ENCODE data around the gene RPL7L1.
A peak's percentile ranks its signal among the peaks of the same experiment; 100 is the strongest.
"Not testable (repeated sequence)": the region's sequence is repeated elsewhere in the genome, so short reads cannot be mapped to it uniquely, and the experiment has no call there.

RPL7L1 gene

DNA sequence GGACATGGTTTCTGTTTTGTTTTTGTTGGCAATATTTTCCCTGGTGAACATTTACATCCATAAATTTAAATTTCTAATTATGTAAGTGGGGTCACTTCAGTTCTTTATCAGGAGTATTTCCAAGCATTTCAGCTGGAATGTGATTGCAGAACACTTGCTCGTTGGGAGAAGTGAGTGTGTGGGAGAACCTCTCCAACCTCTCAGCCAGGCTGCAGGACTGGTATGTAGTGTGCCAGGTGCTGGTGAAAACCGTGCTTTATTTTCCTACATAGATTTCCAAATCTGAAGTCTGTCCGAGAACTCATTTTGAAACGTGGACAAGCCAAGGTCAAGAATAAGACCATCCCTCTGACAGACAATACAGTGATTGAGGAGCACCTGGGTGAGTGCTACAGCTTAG lies 6.3 kb downstream of the RPL7L1 start:
- Histone ChIP-seq H3K4me3 (ENCODE audit: low read depth in 1 of 2, low read length in 2 of 2) (no peak overlapping the region), H3K4me2 (ENCODE audit: insufficient read depth, low read length) (no peak overlapping the region), H3K27me3 (ENCODE audit: insufficient read depth, low read length, poor library complexity) (no peaks in the 10 kb centered on the region), H3K36me3 (ENCODE audit: insufficient read depth, low read length) (peaks cover 67% of the 10 kb centered on the region), H3K9me3 (ENCODE audit: insufficient read depth, low read length, severe bottlenecking) (no peaks in the 10 kb centered on the region), H2AFZ (ENCODE audit: low read depth, low read length) (no peak overlapping the region), H3K79me2 (ENCODE audit: insufficient read depth, low read length) (peaks cover 58% of the 10 kb centered on the region), H4K20me1 (ENCODE audit: insufficient read depth, low read length) (peaks cover 15% of the 10 kb centered on the region; the same call in 1 of the 2 replicates), H3K4me1 (ENCODE audit: insufficient read depth, low read length) (peaks cover 64% of the 10 kb centered on the region), H3K27ac (ENCODE audit: low read length) (no peak overlapping the region), H3K9ac (ENCODE audit: low read depth, low read length) (no peak overlapping the region)
- DNase-seq: no peak
- TF ChIP-seq, protein P1, sequence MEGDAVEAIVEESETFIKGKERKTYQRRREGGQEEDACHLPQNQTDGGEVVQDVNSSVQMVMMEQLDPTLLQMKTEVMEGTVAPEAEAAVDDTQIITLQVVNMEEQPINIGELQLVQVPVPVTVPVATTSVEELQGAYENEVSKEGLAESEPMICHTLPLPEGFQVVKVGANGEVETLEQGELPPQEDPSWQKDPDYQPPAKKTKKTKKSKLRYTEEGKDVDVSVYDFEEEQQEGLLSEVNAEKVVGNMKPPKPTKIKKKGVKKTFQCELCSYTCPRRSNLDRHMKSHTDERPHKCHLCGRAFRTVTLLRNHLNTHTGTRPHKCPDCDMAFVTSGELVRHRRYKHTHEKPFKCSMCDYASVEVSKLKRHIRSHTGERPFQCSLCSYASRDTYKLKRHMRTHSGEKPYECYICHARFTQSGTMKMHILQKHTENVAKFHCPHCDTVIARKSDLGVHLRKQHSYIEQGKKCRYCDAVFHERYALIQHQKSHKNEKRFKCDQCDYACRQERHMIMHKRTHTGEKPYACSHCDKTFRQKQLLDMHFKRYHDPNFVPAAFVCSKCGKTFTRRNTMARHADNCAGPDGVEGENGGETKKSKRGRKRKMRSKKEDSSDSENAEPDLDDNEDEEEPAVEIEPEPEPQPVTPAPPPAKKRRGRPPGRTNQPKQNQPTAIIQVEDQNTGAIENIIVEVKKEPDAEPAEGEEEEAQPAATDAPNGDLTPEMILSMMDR (IDR thresholded peaks at IDR 0.05; ENCODE audit: borderline replicate concordance, extremely low read depth, low read length, poor library complexity, severe bottlenecking): no peak
- TF ChIP-seq EZH2 (IDR thresholded peaks at IDR 0.05; ENCODE audit: borderline replicate concordance, low read depth, low read length, severe bottlenecking): no peak
- no peak for ATAC-seq (ENCODE audit: insufficient read depth, low read depth)

DNA sequence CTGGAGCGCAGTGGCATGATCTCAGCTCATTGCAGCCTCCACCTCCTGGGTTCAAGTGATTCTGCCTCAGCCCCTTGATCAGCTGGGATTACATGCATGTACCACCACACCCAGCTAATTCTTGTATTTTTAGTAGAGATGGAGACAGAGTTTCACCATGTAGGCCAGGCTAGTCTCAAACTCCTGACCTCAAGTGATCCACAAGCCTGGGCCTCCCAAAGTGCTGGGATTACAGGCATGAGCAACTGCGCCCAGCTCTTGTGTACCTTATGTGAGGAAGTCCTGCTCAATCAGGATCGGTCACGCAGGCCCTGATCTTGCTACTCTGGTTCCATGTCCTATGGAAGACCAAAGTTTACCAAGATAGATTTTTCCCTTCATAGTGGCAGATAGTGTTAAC lies 8.8 kb downstream of the RPL7L1 start:
- H3K4me3 ChIP-seq (ENCODE audit: low read depth in 1 of 2, low read length in 2 of 2); H3K27ac ChIP-seq (ENCODE audit: low read length); H2AFZ ChIP-seq (ENCODE audit: low read depth, low read length); ATAC-seq (ENCODE audit: insufficient read depth, low read depth); H3K9me3 ChIP-seq (ENCODE audit: insufficient read depth, low read length, severe bottlenecking); H3K9ac ChIP-seq (ENCODE audit: low read depth, low read length); DNase-seq; H3K27me3 ChIP-seq (ENCODE audit: insufficient read depth, low read length, poor library complexity): not testable (repeated sequence)
- Histone ChIP-seq H3K4me1 (ENCODE audit: insufficient read depth, low read length) (peaks cover 49% of the 10 kb centered on the region), H4K20me1 (ENCODE audit: insufficient read depth, low read length) (peaks cover 11% of the 10 kb centered on the region; the same call in 1 of the 2 replicates), H3K4me2 (ENCODE audit: insufficient read depth, low read length) (peak overlapping the region; percentile 39; the same call in 1 of the 2 replicates), H3K36me3 (ENCODE audit: insufficient read depth, low read length) (peaks cover 47% of the 10 kb centered on the region), H3K79me2 (ENCODE audit: insufficient read depth, low read length) (peaks cover 33% of the 10 kb centered on the region)

GRCh38 chr6:42889815-42890214 lies 10.4 kb downstream of the RPL7L1 start:
- peaks cover 1% of the 10 kb centered on the region; the same call in 1 of the 2 replicates for H4K20me1 ChIP-seq (ENCODE audit: insufficient read depth, low read length)
- 0 out of 2 replicates have a peak overlapping the region, but pooled peaks have one; percentile 91 for H2AFZ ChIP-seq (ENCODE audit: low read depth, low read length)
- peaks cover 36% of the 10 kb centered on the region for H3K4me1 ChIP-seq (ENCODE audit: insufficient read depth, low read length)
- H3K27me3 ChIP-seq (ENCODE audit: insufficient read depth, low read length, poor library complexity): no peaks in the 10 kb centered on the region
- ATAC-seq (ENCODE audit: insufficient read depth, low read depth): 0 out of 3 replicates have a peak, but pooled peaks have one; percentile 10
- DNase-seq: no peak
- peaks cover 31% of the 10 kb centered on the region for H3K36me3 ChIP-seq (ENCODE audit: insufficient read depth, low read length)
- TF ChIP-seq, protein P1 (IDR thresholded peaks at IDR 0.05; ENCODE audit: borderline replicate concordance, extremely low read depth, low read length, poor library complexity, severe bottlenecking): no peak
- TF ChIP-seq EZH2 (IDR thresholded peaks at IDR 0.05; ENCODE audit: borderline replicate concordance, low read depth, low read length, severe bottlenecking): no peak
- peak overlapping the region; percentile 39 to 81; a peak in 3 of 4 replicates for H3K4me3 ChIP-seq (ENCODE audit: low read depth in 1 of 2, low read length in 2 of 2)
- peaks cover 18% of the 10 kb centered on the region for H3K79me2 ChIP-seq (ENCODE audit: insufficient read depth, low read length)
- peak overlapping the region; percentile 88 for H3K27ac ChIP-seq (ENCODE audit: low read length)
- H3K4me2 ChIP-seq (ENCODE audit: insufficient read depth, low read length): peak overlapping the region; percentile 73
- H3K9ac ChIP-seq (ENCODE audit: low read depth, low read length): peak overlapping the region; percentile 78
- H3K9me3 ChIP-seq (ENCODE audit: insufficient read depth, low read length, severe bottlenecking): no peaks in the 10 kb centered on the region

DNA sequence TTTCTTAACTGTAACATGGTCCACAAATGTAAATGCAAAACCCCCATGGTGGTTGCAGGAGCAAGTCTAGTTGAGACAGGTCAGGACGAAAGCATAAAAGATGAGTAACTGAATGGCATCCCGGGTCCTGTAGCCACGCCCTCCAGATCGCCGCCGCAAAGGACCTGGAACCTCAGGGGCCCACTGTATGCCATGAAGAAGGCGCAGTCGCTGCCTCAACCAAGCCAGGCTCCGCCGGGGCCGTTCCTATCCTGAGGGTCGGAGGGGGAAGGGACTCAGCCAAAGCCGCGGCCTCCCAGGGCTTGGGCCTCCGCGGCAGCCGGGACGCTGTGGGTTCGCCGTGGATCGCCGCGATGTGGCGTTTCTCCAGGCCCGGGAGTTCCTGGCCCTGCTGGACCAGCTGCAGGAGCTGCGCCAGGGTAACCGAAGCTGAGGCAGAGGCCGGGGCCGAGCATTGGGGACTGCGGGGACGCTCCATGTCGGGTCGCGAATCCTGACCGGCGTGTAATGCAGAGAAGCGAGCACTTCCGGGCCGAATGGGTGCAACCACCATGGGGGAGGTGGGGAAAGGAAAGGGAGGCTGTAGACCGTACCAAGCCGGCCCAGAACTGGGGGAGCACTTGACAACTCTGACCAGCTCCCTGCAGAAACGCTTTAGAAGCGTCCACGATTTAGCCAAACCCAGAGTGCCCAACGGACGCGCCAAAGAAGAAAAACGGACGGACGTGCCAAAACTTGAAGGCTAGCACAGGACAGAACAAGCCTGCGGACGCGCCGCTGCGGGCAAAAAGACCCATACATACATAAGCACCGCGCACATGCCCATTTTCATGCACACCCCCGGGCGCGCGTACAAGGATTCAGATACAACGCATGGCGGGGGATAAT lies 11.1 kb downstream of the RPL7L1 start:
- Histone ChIP-seq H3K27me3 (ENCODE audit: insufficient read depth, low read length, poor library complexity) (no peaks in the 10 kb centered on the region), H3K4me3 (ENCODE audit: low read depth in 1 of 2, low read length in 2 of 2) (peak overlapping the region; percentile 39 to 81; a peak in 3 of 4 replicates), H3K9ac (ENCODE audit: low read depth, low read length) (peak overlapping the region; percentile 78), H3K4me1 (ENCODE audit: insufficient read depth, low read length) (peaks cover 34% of the 10 kb centered on the region), H4K20me1 (ENCODE audit: insufficient read depth, low read length) (no peaks in the 10 kb centered on the region), H3K36me3 (ENCODE audit: insufficient read depth, low read length) (peaks cover 23% of the 10 kb centered on the region), H3K9me3 (ENCODE audit: insufficient read depth, low read length, severe bottlenecking) (no peaks in the 10 kb centered on the region), H3K27ac (ENCODE audit: low read length) (peak overlapping the region; percentile 88), H3K4me2 (ENCODE audit: insufficient read depth, low read length) (peak overlapping the region; percentile 73), H2AFZ (ENCODE audit: low read depth, low read length) (peak overlapping the region; percentile 91), H3K79me2 (ENCODE audit: insufficient read depth, low read length) (peaks cover 15% of the 10 kb centered on the region)
- TF ChIP-seq EZH2 (IDR thresholded peaks at IDR 0.05; ENCODE audit: borderline replicate concordance, low read depth, low read length, severe bottlenecking): no peak
- TF ChIP-seq, protein P1 (IDR thresholded peaks at IDR 0.05; ENCODE audit: borderline replicate concordance, extremely low read depth, low read length, poor library complexity, severe bottlenecking): no peak
- DNase-seq: peak; percentile 94
- ATAC-seq (ENCODE audit: insufficient read depth, low read depth): peak; percentile 91
